Measurements from ENCODE around the gene PPBP. TPM values are rescaled to one million over a fixed set of nuclear protein-coding genes. Genes with fewer than 3 reads are reported as not detected.
"Not testable (repeated sequence)": the region's sequence is repeated elsewhere in the genome, so short reads cannot be mapped to it uniquely, and the experiment has no call there.

Gene PPBP
- total RNA-seq, 1 donor from 2014 or later, result not detected

GRCh38 chr4:73990988-73991741 is 3.2 kb upstream of the PPBP start:
- intact Hi-C loops (cut with DNase I), result no loop called here
- H3K36me3 ChIP-seq, result no peaks in the 10 kb centered on the region
- no peaks in the 10 kb centered on the region for H3K4me1 ChIP-seq
- DNase-seq (ENCODE audit: extremely low spot score in 2 of 2), result no peak
- no peak overlapping the region for H3K27ac ChIP-seq
- no peaks in the 10 kb centered on the region for H3K9me3 ChIP-seq
- H3K27me3 ChIP-seq, result no peaks in the 10 kb centered on the region
- no peak for TF ChIP-seq POLR2AphosphoS5 (IDR thresholded peaks at IDR 0.05; ENCODE audit: insufficient read depth in 1 of 2, low read depth in 1 of 2)
- TF ChIP-seq CTCF (IDR thresholded peaks at IDR 0.05), result no peak
- TF ChIP-seq POLR2A (IDR thresholded peaks at IDR 0.05), result no peak
- no peak overlapping the region for H3K4me3 ChIP-seq

- intact Hi-C loops (cut with DNase I), result no loop called here
- Histone ChIP-seq H3K36me3 (no peaks in the 10 kb centered on the region), H3K9me3 (no peaks in the 10 kb centered on the region), H3K4me3 (no peak overlapping the region), H3K27me3 (no peaks in the 10 kb centered on the region), H3K27ac (no peak overlapping the region), H3K4me1 (no peaks in the 10 kb centered on the region)
- DNase-seq (ENCODE audit: extremely low spot score in 2 of 2), result no peak
- no peak for TF ChIP-seq POLR2A (IDR thresholded peaks at IDR 0.05)
- no peak for TF ChIP-seq CTCF (IDR thresholded peaks at IDR 0.05)
- no peak for TF ChIP-seq POLR2AphosphoS5 (IDR thresholded peaks at IDR 0.05; ENCODE audit: insufficient read depth in 1 of 2, low read depth in 1 of 2)
Measured at GRCh38 chr4:73989928-73990327, 1.9 kb upstream of the PPBP start.

GRCh38 chr4:73989031-73989430 is 1.0 kb upstream of the PPBP start:
- Histone ChIP-seq H3K4me3 (no peak overlapping the region), H3K27ac (no peak overlapping the region)
- intact Hi-C loops (cut with DNase I), result no loop called here

GRCh38 chr4:73985528-73985852 is 2.5 kb downstream of the PPBP start:
- intact Hi-C loops (cut with DNase I), result no loop called here
- DNase-seq (ENCODE audit: extremely low spot score in 2 of 2), result no peak
- Histone ChIP-seq H3K36me3 (no peaks in the 10 kb centered on the region), H3K4me1 (no peaks in the 10 kb centered on the region), H3K27ac (no peak overlapping the region), H3K27me3 (no peaks in the 10 kb centered on the region), H3K4me3 (no peak overlapping the region), H3K9me3 (no peaks in the 10 kb centered on the region)
- TF ChIP-seq POLR2A (IDR thresholded peaks at IDR 0.05) (no peak), POLR2AphosphoS5 (IDR thresholded peaks at IDR 0.05; ENCODE audit: insufficient read depth in 1 of 2, low read depth in 1 of 2) (no peak), CTCF (IDR thresholded peaks at IDR 0.05) (no peak)

More at GRCh38 chr4:73989031-73989430, 1.0 kb upstream of the PPBP start:
- no peaks in the 10 kb centered on the region for H3K4me1 ChIP-seq
- no peaks in the 10 kb centered on the region for H3K27me3 ChIP-seq
- TF ChIP-seq CTCF (IDR thresholded peaks at IDR 0.05) (no peak), POLR2AphosphoS5 (IDR thresholded peaks at IDR 0.05; ENCODE audit: insufficient read depth in 1 of 2, low read depth in 1 of 2) (no peak), POLR2A (IDR thresholded peaks at IDR 0.05) (no peak)
- H3K9me3 ChIP-seq, result no peaks in the 10 kb centered on the region
- DNase-seq (ENCODE audit: extremely low spot score in 2 of 2), result no peak
- H3K36me3 ChIP-seq, result no peaks in the 10 kb centered on the region

- Histone ChIP-seq H3K27me3 (no peaks in the 10 kb centered on the region), H3K4me1 (no peaks in the 10 kb centered on the region), H3K27ac (no peak overlapping the region), H3K4me3 (no peak overlapping the region), H3K36me3 (no peaks in the 10 kb centered on the region), H3K9me3 (no peaks in the 10 kb centered on the region)
- no peak for DNase-seq (ENCODE audit: extremely low spot score in 2 of 2)
- intact Hi-C loops (cut with DNase I), result no loop called here
- TF ChIP-seq CTCF (IDR thresholded peaks at IDR 0.05), result no peak
- no peak for TF ChIP-seq POLR2A (IDR thresholded peaks at IDR 0.05)
- TF ChIP-seq POLR2AphosphoS5 (IDR thresholded peaks at IDR 0.05; ENCODE audit: insufficient read depth in 1 of 2, low read depth in 1 of 2), result no peak
Measured at GRCh38 chr4:73984736-73985527, 3.1 kb downstream of the PPBP start.

GRCh38 chr4:73981175-73981574 is 6.8 kb downstream of the PPBP start:
- H3K4me3 ChIP-seq; H3K27me3 ChIP-seq; H3K36me3 ChIP-seq; intact Hi-C loops (cut with DNase I); H3K27ac ChIP-seq; H3K4me1 ChIP-seq; H3K9me3 ChIP-seq; DNase-seq (ENCODE audit: extremely low spot score in 2 of 2): not testable (repeated sequence)
